Aorta (tissue), 5 donors: Measurements from ENCODE around the gene RIPOR1. TPM values are rescaled to one million over a fixed set of nuclear protein-coding genes. Genes with fewer than 3 reads are reported as not detected.
A peak's percentile ranks its signal among the peaks of the same experiment; 100 is the strongest.

Experiments
- ATAC-seq: fragments of 200-7000 bp; cut with Tn5 transposase; one replicate; pipeline ENCODE4 v1.9.1; 2022; ENCODE audit warnings: moderate library complexity; ENCODE audit not compliant: low FRiP score
- DNase-seq, 2 donors: peaks; one replicate each; pipeline ENCODE4 v3.0.0-alpha.2; 2020
- H3K27ac ChIP-seq, 2 donors: one replicate each; pipeline ENCODE4 v1.5.1; 2013; ENCODE audit warnings: low read length in 2 of 2, mild to moderate bottlenecking in 2 of 2, moderate library complexity in 2 of 2, control low read depth in 1 of 2, inconsistent platforms in 1 of 2, low read depth in 1 of 2
- H3K27me3 ChIP-seq, 2 donors: one replicate each; pipeline ENCODE4 v1.6.1; 2013; ENCODE audit warnings: control low read depth in 1 of 2, low read length in 1 of 2, mild to moderate bottlenecking in 1 of 2, moderate library complexity in 1 of 2; ENCODE audit not compliant: insufficient read depth in 2 of 2, control insufficient read depth in 1 of 2
- H3K36me3 ChIP-seq, 2 donors: one replicate each; pipeline ENCODE4 v1.6.1; 2013; ENCODE audit warnings: control low read depth in 1 of 2, low read length in 1 of 2, mild to moderate bottlenecking in 1 of 2; ENCODE audit not compliant: insufficient read depth in 2 of 2, control insufficient read depth in 1 of 2
- H3K4me1 ChIP-seq, 2 donors: one replicate each; pipeline ENCODE4 v1.6.1; 2013; ENCODE audit warnings: low read length in 2 of 2, control low read depth in 1 of 2, mild to moderate bottlenecking in 1 of 2, moderate library complexity in 1 of 2; ENCODE audit not compliant: insufficient read depth in 2 of 2, control insufficient read depth in 1 of 2
- H3K4me3 ChIP-seq, 2 donors: one replicate each; pipeline ENCODE4 v1.5.1; 2013; ENCODE audit warnings: low read length in 2 of 2, control low read depth in 1 of 2, mild to moderate bottlenecking in 1 of 2
- H3K9me3 ChIP-seq: one replicate; pipeline ENCODE4 v1.6.1; 2013; ENCODE audit warnings: mild to moderate bottlenecking, low read length; ENCODE audit not compliant: control insufficient read depth
- WGBS, 2 donors: extraction: QIAGEN DNeasy Blood & Tissue Kit; methylation state at CpG; one replicate each; pipeline ENCODE4 v1.1.7; 2013; 5-methylcytosine and 5-hydroxymethylcytosine counted together
- intact Hi-C, 2 donors: fragments of 100-400 bp; cut with DNase I; formaldehyde crosslinking; loops; one replicate each; pipeline versions ENCODE4 v1.14.2 to v1.15.0; 2022
- polyA plus RNA-seq, 2 donors: library from polyadenylated mRNA; stranded (reverse); fragments of 200-250 nt; gene quantifications; one replicate each; pipeline ENCODE4 v1.2.3, GENCODE V29; 2013
- total RNA-seq, 2 donors: library from RNA; stranded (reverse); fragmentation: NEBNext Ultra II Directional; extraction: Animal tissue kit (Norgen Biotek cat#: 25700); gene quantifications; one replicate each; pipeline ENCODE4 v1.2.1, GENCODE V29; 2021
- donor health status: healthy with polysubstance abuse.
- donor health status: Bipolar disorder and iron deficiency.
- donor health status: DM: no; HTN: no; CAD: no.
- donor health status: DM: no; HTN: no; CAD: no.
- donor health status: DM: yes; HTN: yes; CAD: no.

The RIPOR1 gene
- total and polyA plus RNA-seq, 4 donors: 22.7 to 120 (median 85.5) TPM

GRCh38 chr16:67563708-67564468 lies 35.3 kb downstream of the RIPOR1 start:
- Histone ChIP-seq H3K4me3 (peak overlapping the region; percentile 77 to 81), H3K27ac (peak overlapping the region; percentile 33 to 81), H3K4me1 (no peaks in the 10 kb centered on the region), H3K27me3 (no peaks in the 10 kb centered on the region), H3K9me3 (no peaks in the 10 kb centered on the region), H3K36me3 (no peaks in the 10 kb centered on the region)
- DNase-seq: no peak
- intact Hi-C loops: loop anchor here (2.0 to 5.0 kb wide), 4 partner anchors 35 to 98 kb away; partner anchors contain the start of genes ACD (in 2 of the 2), PARD6A (in 2 of the 2) and RIPOR1 (in 2 of the 2)
- WGBS, 2 donors: 2% methylated on average over 20 of the region's 20 CpGs
- no peak for ATAC-seq

GRCh38 chr16:67565470-67566100 lies 37.0 kb downstream of the RIPOR1 start:
- Histone ChIP-seq H3K4me1 (no peaks in the 10 kb centered on the region), H3K27ac (no peak overlapping the region), H3K27me3 (no peaks in the 10 kb centered on the region), H3K36me3 (no peaks in the 10 kb centered on the region), H3K9me3 (no peaks in the 10 kb centered on the region), H3K4me3 (no peak overlapping the region)
- intact Hi-C loops: no loop called here
- DNase-seq (no peak), ATAC-seq (no peak)
- WGBS, 2 donors: 86 to 93% methylated on average over 8 of the region's 8 CpGs

GRCh38 chr16:67571464-67571863 lies 42.8 kb downstream of the RIPOR1 start:
- Histone ChIP-seq H3K36me3 (peaks cover 0 to 4% of the 10 kb centered on the region in 2 donors), H3K27ac (no peak overlapping the region), H3K27me3 (no peaks in the 10 kb centered on the region), H3K9me3 (no peaks in the 10 kb centered on the region), H3K4me1 (no peaks in the 10 kb centered on the region), H3K4me3 (no peak overlapping the region)
- intact Hi-C loops: no loop called here
- WGBS, 2 donors: 69 to 74% methylated on average over 2 of the region's 2 CpGs
- ATAC-seq (no peak), DNase-seq (no peak)

GRCh38 chr16:67571981-67572431 lies 43.4 kb downstream of the RIPOR1 start:
- intact Hi-C loops: no loop called here
- no peak overlapping the region for H3K27ac ChIP-seq
- no peaks in the 10 kb centered on the region for H3K9me3 ChIP-seq
- WGBS, 2 donors: 43 to 44% methylated on average over 4 of the region's 4 CpGs
- H3K27me3 ChIP-seq: no peaks in the 10 kb centered on the region
- DNase-seq (no peak), ATAC-seq (no peak)
- no peak overlapping the region for H3K4me3 ChIP-seq
- no peaks in the 10 kb centered on the region for H3K4me1 ChIP-seq
- H3K36me3 ChIP-seq: peaks cover 0 to 4% of the 10 kb centered on the region in 2 donors

GRCh38 chr16:67579686-67580085 lies 51.1 kb downstream of the RIPOR1 start:
- H3K4me3 ChIP-seq: no peak overlapping the region
- no peak for DNase-seq
- no peak overlapping the region for H3K27ac ChIP-seq
- intact Hi-C loops: no loop called here
- no peaks in the 10 kb centered on the region for H3K4me1 ChIP-seq
- H3K36me3 ChIP-seq: no peaks in the 10 kb centered on the region
- 84 to 88% methylated on average over 4 of the region's 4 CpGs for WGBS, 2 donors
- no peaks in the 10 kb centered on the region for H3K27me3 ChIP-seq
- ATAC-seq: no peak
- H3K9me3 ChIP-seq: no peaks in the 10 kb centered on the region

- 98 to 100% methylated on average over 4 of the region's 4 CpGs for WGBS, 2 donors
- Histone ChIP-seq H3K27ac (no peak overlapping the region), H3K27me3 (no peaks in the 10 kb centered on the region), H3K4me3 (no peak overlapping the region), H3K9me3 (no peaks in the 10 kb centered on the region), H3K4me1 (no peaks in the 10 kb centered on the region), H3K36me3 (no peaks in the 10 kb centered on the region)
- ATAC-seq: no peak
- no peak for DNase-seq
- intact Hi-C loops: no loop called here
Observed at GRCh38 chr16:67580202-67580601, 51.6 kb downstream of the RIPOR1 start.

- WGBS, 2 donors: 92 to 93% methylated on average over 4 of the region's 4 CpGs
- intact Hi-C loops: no loop called here
- DNase-seq (no peak), ATAC-seq (no peak)
- Histone ChIP-seq H3K9me3 (no peaks in the 10 kb centered on the region), H3K4me1 (peaks cover 0 to 2% of the 10 kb centered on the region in 2 donors), H3K27ac (no peak overlapping the region), H3K4me3 (no peak overlapping the region), H3K27me3 (no peaks in the 10 kb centered on the region), H3K36me3 (no peaks in the 10 kb centered on the region)
Observed at GRCh38 chr16:67593288-67593687, 64.7 kb downstream of the RIPOR1 start.

GRCh38 chr16:67593701-67594100 lies 65.1 kb downstream of the RIPOR1 start:
- H3K4me3 ChIP-seq: no peak overlapping the region
- H3K27me3 ChIP-seq: no peaks in the 10 kb centered on the region
- DNase-seq: no peak
- H3K4me1 ChIP-seq: peaks cover 2 to 4% of the 10 kb centered on the region in 2 donors
- H3K36me3 ChIP-seq: no peaks in the 10 kb centered on the region
- no peaks in the 10 kb centered on the region for H3K9me3 ChIP-seq
- intact Hi-C loops: no loop called here
- no peak overlapping the region for H3K27ac ChIP-seq
- no peak for ATAC-seq
